GM19467 (cell line): ENCODE data around the gene CTDSPL.
"Not testable (repeated sequence)": the region's sequence is repeated elsewhere in the genome, so short reads cannot be mapped to it uniquely, and the experiment has no call there.

Experiments
- ATAC-seq: cut with Tn5 transposase; IDR thresholded peaks from one replicate; pipeline ENCODE4 v1.9.1; 2021; ENCODE audit warnings: mild to moderate bottlenecking, moderate library complexity; ENCODE audit not compliant: unreplicated experiment

CTDSPL gene

DNA sequence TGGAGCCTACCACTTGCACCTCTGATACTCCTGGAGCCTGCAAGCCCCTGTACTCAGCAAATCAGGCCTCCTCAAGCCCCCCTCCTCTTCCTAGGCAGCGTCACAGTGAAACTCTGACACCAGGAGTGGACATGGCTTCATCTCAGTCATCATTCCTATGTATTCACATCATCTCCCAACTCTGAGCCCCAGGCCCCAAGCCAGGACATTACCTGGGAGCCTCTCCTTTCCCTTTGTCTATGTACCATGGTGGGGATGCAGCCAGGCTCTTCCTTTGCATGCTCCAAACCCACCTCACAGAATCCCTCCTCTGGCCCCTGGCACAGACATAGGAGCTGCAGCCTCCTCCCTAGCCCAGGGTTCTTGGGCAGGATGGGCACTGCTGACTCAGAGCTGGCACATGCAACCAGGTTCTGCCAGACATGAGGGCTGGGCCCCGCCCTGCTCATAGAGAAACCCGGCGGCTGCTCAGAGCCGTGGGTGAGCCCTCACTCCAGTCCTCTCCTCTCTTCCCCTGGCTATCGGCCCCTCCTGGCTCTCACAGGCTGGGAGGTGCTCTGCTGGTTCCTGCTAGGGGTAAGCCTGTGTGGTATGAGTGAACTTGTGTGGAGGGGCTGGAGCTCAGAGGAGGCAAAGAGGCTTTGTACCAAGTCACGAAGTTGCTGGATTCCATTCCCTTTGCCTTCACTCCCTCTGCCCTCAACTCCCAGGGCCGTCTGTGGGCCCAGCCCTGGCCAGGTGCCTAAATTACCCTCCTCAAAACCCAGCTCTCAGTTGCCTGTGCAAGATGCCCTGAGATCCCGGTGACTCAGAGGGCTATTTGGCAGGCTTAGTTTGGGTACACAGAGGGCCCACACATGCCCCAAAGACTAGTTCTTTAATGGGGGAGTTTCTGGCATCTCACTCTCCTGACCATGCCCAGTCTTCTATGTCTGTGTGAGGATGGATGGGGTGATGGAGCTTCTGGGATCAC lies 169.6 kb downstream of the CTDSPL start:
- no peak for ATAC-seq

GRCh38 chr3:38032328-38032865 lies 170.7 kb downstream of the CTDSPL start:
- no peak for ATAC-seq

- ATAC-seq: not testable (repeated sequence)
These were observed 171.9 kb downstream of the CTDSPL start for GRCh38 chr3:38033586-38033985.
